ENCODE results near the gene PDGFD.

PDGFD gene

GRCh38 chr11:104191124-104191523, 27.2 kb upstream of the PDGFD start:
- Mint-ChIP-seq H3K27me3 (ENCODE audit: low read depth, poor library complexity) (no peaks in the 10 kb centered on the region), H3K4me3 (no peak overlapping the region), H3K36me3 (ENCODE audit: low read depth) (no peaks in the 10 kb centered on the region), H3K9me3 (peaks cover 10% of the 10 kb centered on the region), H3K4me1 (no peaks in the 10 kb centered on the region), H3K27ac (no peak overlapping the region)
- DNase-seq, result no peak
- TF ChIP-seq CTCF (IDR thresholded peaks at IDR 0.05), result no peak

- H3K4me3 Mint-ChIP-seq, result no peak overlapping the region
- no peaks in the 10 kb centered on the region for H3K27me3 Mint-ChIP-seq (ENCODE audit: low read depth, poor library complexity)
- no peak overlapping the region for H3K27ac Mint-ChIP-seq
- no peak for TF ChIP-seq CTCF (IDR thresholded peaks at IDR 0.05)
- H3K36me3 Mint-ChIP-seq (ENCODE audit: low read depth), result no peaks in the 10 kb centered on the region
- DNase-seq, result no peak
- H3K4me1 Mint-ChIP-seq, result no peaks in the 10 kb centered on the region
- no peaks in the 10 kb centered on the region for H3K9me3 Mint-ChIP-seq
These were observed 19.6 kb upstream of the PDGFD start for GRCh38 chr11:104183593-104183992.

- H3K9me3 Mint-ChIP-seq, result no peaks in the 10 kb centered on the region
These were observed 11.8 kb upstream of the PDGFD start for GRCh38 chr11:104175769-104176168.

GRCh38 chr11:104169091-104169490, 5.1 kb upstream of the PDGFD start:
- H3K36me3 Mint-ChIP-seq (ENCODE audit: low read depth), result no peaks in the 10 kb centered on the region

More at GRCh38 chr11:104175769-104176168, 11.8 kb upstream of the PDGFD start:
- no peak overlapping the region for H3K4me3 Mint-ChIP-seq
- no peaks in the 10 kb centered on the region for H3K4me1 Mint-ChIP-seq
- no peaks in the 10 kb centered on the region for H3K27me3 Mint-ChIP-seq (ENCODE audit: low read depth, poor library complexity)
- no peak overlapping the region for H3K27ac Mint-ChIP-seq
- TF ChIP-seq CTCF (IDR thresholded peaks at IDR 0.05), result no peak
- no peaks in the 10 kb centered on the region for H3K36me3 Mint-ChIP-seq (ENCODE audit: low read depth)
- DNase-seq, result no peak

GRCh38 chr11:104165014-104165413, 1.1 kb upstream of the PDGFD start:
- Mint-ChIP-seq H3K36me3 (ENCODE audit: low read depth) (no peaks in the 10 kb centered on the region), H3K9me3 (no peaks in the 10 kb centered on the region), H3K4me3 (peak overlapping the region; percentile 92), H3K4me1 (peaks cover 24% of the 10 kb centered on the region), H3K27ac (no peak overlapping the region), H3K27me3 (ENCODE audit: low read depth, poor library complexity) (peaks cover 4% of the 10 kb centered on the region)
- no peak for DNase-seq
- no peak for TF ChIP-seq CTCF (IDR thresholded peaks at IDR 0.05)

More at GRCh38 chr11:104169091-104169490, 5.1 kb upstream of the PDGFD start:
- Mint-ChIP-seq H3K27ac (no peak overlapping the region), H3K9me3 (no peaks in the 10 kb centered on the region), H3K4me1 (peaks cover under 1% of the 10 kb centered on the region), H3K4me3 (no peak overlapping the region), H3K27me3 (ENCODE audit: low read depth, poor library complexity) (no peaks in the 10 kb centered on the region)
- TF ChIP-seq CTCF (IDR thresholded peaks at IDR 0.05), result no peak
- no peak for DNase-seq
